ENCODE data around the gene KCNN3.

DNA sequence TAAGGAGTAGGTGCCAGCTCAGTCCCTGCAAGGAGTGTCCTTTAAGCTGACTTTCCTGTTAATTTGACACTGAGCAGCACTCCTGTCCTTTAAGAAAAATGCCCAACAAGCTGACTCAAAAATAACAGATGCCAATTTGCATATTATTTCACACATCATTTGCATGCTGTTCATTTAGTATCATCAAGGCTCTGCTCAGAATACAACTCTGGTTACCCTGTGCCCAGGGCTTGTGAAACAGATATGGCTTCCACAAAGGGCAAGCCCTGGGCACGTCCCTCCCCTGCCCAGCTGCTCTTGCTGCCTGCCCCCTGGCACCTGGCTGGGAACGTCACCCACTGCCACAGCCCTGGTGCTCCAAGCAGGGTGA lies 10.3 kb downstream of the KCNN3 start:
- no peak for TF ChIP-seq FOXP2 (optimal IDR thresholded peaks at IDR 0.05; ENCODE audit: borderline replicate concordance, extremely low read depth, extremely low read length, insufficient read depth)
- no peak for TF ChIP-seq POLR2AphosphoS5 (IDR thresholded peaks at IDR 0.05; ENCODE audit: low read depth, low read length)
- TF ChIP-seq, protein P1, sequence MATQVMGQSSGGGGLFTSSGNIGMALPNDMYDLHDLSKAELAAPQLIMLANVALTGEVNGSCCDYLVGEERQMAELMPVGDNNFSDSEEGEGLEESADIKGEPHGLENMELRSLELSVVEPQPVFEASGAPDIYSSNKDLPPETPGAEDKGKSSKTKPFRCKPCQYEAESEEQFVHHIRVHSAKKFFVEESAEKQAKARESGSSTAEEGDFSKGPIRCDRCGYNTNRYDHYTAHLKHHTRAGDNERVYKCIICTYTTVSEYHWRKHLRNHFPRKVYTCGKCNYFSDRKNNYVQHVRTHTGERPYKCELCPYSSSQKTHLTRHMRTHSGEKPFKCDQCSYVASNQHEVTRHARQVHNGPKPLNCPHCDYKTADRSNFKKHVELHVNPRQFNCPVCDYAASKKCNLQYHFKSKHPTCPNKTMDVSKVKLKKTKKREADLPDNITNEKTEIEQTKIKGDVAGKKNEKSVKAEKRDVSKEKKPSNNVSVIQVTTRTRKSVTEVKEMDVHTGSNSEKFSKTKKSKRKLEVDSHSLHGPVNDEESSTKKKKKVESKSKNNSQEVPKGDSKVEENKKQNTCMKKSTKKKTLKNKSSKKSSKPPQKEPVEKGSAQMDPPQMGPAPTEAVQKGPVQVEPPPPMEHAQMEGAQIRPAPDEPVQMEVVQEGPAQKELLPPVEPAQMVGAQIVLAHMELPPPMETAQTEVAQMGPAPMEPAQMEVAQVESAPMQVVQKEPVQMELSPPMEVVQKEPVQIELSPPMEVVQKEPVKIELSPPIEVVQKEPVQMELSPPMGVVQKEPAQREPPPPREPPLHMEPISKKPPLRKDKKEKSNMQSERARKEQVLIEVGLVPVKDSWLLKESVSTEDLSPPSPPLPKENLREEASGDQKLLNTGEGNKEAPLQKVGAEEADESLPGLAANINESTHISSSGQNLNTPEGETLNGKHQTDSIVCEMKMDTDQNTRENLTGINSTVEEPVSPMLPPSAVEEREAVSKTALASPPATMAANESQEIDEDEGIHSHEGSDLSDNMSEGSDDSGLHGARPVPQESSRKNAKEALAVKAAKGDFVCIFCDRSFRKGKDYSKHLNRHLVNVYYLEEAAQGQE (IDR thresholded peaks at IDR 0.05; ENCODE audit: insufficient read depth in 1 of 2, low read depth in 2 of 2, low read length in 2 of 2), result no peak

Measured in PFSK-1 (cell line).